B cell (primary cell): ENCODE data around the gene CCDC178.

ENCODE experiments used
- EZH2 ChIP-seq: IDR thresholded peaks from 2 replicates; pipeline ENCODE4 v1.6.1; 2012; ENCODE audit warnings: borderline replicate concordance, low read depth, mild to moderate bottlenecking, moderate library complexity, low read length; ENCODE audit not compliant: insufficient read depth, poor library complexity, severe bottlenecking
- TF ChIP-seq, protein P1 (sequence below): fragments of 200-600 bp; IDR thresholded peaks from one replicate; pipeline ENCODE4 v1.8.0; 2022; ENCODE audit warnings: antibody characterized with exemption, mild to moderate bottlenecking

DNA sequence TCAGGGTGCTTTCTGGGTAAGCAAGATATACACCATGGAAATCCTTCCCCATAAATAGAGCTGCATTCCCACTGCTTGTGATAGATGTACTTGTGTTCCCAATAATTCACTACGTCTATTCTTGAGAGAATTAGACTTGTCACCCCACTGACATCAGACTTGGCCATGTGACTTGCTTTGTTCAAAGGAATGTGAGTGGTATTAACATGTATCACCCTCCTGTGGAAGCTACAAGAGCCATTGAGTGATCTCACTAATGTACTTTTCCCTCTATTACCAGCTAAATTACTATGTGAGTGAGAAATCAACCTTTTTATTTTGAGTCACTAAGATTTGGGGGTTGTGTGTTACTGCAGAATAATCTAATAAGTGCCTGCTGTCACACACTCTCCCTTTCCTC, 176.0 kb downstream of the CCDC178 start:
- TF ChIP-seq, protein P1, sequence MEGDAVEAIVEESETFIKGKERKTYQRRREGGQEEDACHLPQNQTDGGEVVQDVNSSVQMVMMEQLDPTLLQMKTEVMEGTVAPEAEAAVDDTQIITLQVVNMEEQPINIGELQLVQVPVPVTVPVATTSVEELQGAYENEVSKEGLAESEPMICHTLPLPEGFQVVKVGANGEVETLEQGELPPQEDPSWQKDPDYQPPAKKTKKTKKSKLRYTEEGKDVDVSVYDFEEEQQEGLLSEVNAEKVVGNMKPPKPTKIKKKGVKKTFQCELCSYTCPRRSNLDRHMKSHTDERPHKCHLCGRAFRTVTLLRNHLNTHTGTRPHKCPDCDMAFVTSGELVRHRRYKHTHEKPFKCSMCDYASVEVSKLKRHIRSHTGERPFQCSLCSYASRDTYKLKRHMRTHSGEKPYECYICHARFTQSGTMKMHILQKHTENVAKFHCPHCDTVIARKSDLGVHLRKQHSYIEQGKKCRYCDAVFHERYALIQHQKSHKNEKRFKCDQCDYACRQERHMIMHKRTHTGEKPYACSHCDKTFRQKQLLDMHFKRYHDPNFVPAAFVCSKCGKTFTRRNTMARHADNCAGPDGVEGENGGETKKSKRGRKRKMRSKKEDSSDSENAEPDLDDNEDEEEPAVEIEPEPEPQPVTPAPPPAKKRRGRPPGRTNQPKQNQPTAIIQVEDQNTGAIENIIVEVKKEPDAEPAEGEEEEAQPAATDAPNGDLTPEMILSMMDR, result no peak
- TF ChIP-seq EZH2, result no peak
